Testis (tissue), 2 donors: ENCODE data around the gene STXBP5.

Source experiments
- POLR2A ChIP-seq: fragments of 450-650 bp; IDR thresholded peaks from one replicate; pipeline ENCODE4 v1.6.1; 2017; ENCODE audit warnings: antibody characterized with exemption, mild to moderate bottlenecking, moderate library complexity
- TF ChIP-seq, protein P1 (sequence below), 3 experiments: fragments of 450-650 bp in 2 of 3; fragments of 200-600 bp in 1 of 3; sonication (generic) in 1 of 3; IDR thresholded peaks; one replicate each; pipeline ENCODE4 v1.5.1; 2016 to 2019; ENCODE audit warnings: antibody characterized with exemption in 3 of 3, mild to moderate bottlenecking in 2 of 3, moderate library complexity in 1 of 3

DNA sequence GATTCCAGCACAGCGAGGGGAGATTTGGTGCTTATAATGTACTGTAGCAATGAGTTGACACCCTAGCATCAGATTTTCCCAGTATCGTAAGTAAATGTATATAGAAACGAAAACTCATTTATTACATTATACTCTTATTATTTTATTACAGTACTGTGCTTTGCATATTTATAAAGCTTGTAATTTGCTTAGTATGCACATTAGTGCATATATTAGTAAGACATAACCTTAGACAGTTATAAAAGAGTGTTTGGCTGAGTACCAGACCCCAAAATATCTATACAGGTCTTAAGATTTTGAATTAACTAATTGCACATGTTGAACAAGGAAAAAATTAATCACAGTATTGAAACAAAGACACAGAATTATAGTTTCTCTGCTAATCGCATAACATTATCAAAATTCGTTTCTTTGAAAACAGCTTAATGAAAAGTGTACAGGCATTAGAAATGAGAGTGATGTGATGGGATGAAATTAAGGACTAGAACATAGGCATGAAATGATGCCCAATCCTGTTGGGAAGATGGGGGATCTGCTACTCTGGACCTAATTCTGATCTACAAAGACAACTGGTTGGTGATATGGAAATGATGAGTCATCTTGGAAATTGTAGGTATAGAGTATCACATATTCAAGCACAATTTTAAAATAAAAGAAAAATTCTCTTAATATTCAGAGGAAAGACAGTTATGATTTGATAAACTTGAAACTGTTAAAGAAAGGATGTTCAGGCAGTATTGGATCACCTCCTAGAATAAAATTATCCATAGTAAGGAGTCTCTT lies 42.8 kb downstream of the STXBP5 start:
- TF ChIP-seq, protein P1, sequence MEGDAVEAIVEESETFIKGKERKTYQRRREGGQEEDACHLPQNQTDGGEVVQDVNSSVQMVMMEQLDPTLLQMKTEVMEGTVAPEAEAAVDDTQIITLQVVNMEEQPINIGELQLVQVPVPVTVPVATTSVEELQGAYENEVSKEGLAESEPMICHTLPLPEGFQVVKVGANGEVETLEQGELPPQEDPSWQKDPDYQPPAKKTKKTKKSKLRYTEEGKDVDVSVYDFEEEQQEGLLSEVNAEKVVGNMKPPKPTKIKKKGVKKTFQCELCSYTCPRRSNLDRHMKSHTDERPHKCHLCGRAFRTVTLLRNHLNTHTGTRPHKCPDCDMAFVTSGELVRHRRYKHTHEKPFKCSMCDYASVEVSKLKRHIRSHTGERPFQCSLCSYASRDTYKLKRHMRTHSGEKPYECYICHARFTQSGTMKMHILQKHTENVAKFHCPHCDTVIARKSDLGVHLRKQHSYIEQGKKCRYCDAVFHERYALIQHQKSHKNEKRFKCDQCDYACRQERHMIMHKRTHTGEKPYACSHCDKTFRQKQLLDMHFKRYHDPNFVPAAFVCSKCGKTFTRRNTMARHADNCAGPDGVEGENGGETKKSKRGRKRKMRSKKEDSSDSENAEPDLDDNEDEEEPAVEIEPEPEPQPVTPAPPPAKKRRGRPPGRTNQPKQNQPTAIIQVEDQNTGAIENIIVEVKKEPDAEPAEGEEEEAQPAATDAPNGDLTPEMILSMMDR (IDR thresholded peaks at IDR 0.05), result no peak
- no peak for TF ChIP-seq POLR2A
